PC-9 (cell line): ENCODE measurements around the gene HBP1.

ENCODE experiments used
- EZH2 ChIP-seq: fragments of 200-600 bp; sonication (generic); IDR thresholded peaks from 2 replicates; pipeline ENCODE4 v1.8.0; 2017; ENCODE audit warnings: antibody characterized with exemption, low read depth
- TF ChIP-seq, protein P1 (sequence below): fragments of 200-600 bp; sonication (generic); conservative IDR thresholded peaks from 2 replicates; pipeline ENCODE4 v1.6.1; 2017; ENCODE audit warnings: mixed run types, antibody characterized with exemption, mild to moderate bottlenecking, moderate library complexity

DNA sequence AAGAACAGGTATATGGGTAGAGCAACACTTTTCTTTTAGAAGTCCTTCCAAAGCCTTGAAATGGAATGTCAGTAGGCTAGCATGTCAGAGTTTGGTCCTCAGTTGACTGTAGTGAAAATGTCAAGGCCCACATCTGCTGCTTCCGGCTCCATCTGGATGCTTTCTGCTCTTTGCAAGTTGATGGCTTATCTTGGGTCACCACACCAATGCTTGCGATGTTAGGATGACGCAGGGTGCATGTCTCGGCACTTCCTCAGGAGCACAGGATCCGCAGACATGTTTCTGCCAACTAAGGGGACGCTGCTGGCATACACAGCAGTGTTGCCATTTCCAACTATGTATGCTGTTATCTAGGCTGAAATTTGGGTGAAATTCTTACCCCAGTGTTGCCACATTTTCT, 14.0 kb upstream of the HBP1 start:
- TF ChIP-seq, protein P1, sequence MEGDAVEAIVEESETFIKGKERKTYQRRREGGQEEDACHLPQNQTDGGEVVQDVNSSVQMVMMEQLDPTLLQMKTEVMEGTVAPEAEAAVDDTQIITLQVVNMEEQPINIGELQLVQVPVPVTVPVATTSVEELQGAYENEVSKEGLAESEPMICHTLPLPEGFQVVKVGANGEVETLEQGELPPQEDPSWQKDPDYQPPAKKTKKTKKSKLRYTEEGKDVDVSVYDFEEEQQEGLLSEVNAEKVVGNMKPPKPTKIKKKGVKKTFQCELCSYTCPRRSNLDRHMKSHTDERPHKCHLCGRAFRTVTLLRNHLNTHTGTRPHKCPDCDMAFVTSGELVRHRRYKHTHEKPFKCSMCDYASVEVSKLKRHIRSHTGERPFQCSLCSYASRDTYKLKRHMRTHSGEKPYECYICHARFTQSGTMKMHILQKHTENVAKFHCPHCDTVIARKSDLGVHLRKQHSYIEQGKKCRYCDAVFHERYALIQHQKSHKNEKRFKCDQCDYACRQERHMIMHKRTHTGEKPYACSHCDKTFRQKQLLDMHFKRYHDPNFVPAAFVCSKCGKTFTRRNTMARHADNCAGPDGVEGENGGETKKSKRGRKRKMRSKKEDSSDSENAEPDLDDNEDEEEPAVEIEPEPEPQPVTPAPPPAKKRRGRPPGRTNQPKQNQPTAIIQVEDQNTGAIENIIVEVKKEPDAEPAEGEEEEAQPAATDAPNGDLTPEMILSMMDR, result no peak
- no peak for TF ChIP-seq EZH2
